Fibroblast of lung (primary cell): ENCODE measurements around the gene CPZ. TPM values are rescaled to one million over a fixed set of nuclear protein-coding genes. Genes with fewer than 3 reads are reported as not detected.

ENCODE experiments used
- DNase-seq, 2 donors: peaks; one replicate each; pipeline versions ENCODE4 v3.0.0 to v3.0.0-alpha.2; 2010; ENCODE audit warnings: low read depth in 2 of 2
- H2AFZ ChIP-seq: 2 replicates; pipeline ENCODE4 v1.5.1; 2012; ENCODE audit warnings: low read length, control low read depth, inconsistent platforms
- H3K27ac ChIP-seq: 2 replicates; pipeline ENCODE4 v1.5.1; 2011; ENCODE audit warnings: low read length, control low read depth; ENCODE audit not compliant: insufficient read depth
- H3K27me3 ChIP-seq: 2 replicates; pipeline ENCODE4 v1.5.1; 2011; ENCODE audit warnings: mild to moderate bottlenecking, low read length; ENCODE audit not compliant: control insufficient read depth, insufficient read depth
- H3K36me3 ChIP-seq: 2 replicates; pipeline ENCODE4 v1.5.1; 2011; ENCODE audit warnings: low read length; ENCODE audit not compliant: control insufficient read depth, insufficient read depth
- H3K4me1 ChIP-seq: 2 replicates; pipeline ENCODE4 v1.5.1; 2011; ENCODE audit warnings: low read length; ENCODE audit not compliant: control insufficient read depth, insufficient read depth; ENCODE audit errors: extremely low read depth
- H3K4me2 ChIP-seq: 2 replicates; pipeline ENCODE4 v1.5.1; 2011; ENCODE audit warnings: low read length, control low read depth; ENCODE audit not compliant: insufficient read depth; ENCODE audit errors: extremely low read depth
- H3K4me3 ChIP-seq, 4 experiments: fragments of 200-600 bp in 1 of 4; sonication (generic) in 1 of 4; replicated peaks in 1 of 4; 2 replicates each; pipeline ENCODE4 v1.5.1; 2011 to 2016; ENCODE audit warnings: low read length in 4 of 4, low read depth in 3 of 4, mild to moderate bottlenecking in 3 of 4, control low read depth in 2 of 4, inconsistent platforms in 1 of 4, mixed read lengths in 1 of 4; ENCODE audit not compliant: insufficient read depth in 1 of 4; ENCODE audit errors: control extremely low read depth in 1 of 4
- H3K79me2 ChIP-seq: 2 replicates; pipeline ENCODE4 v1.5.1; 2012; ENCODE audit warnings: mild to moderate bottlenecking, low read length, inconsistent platforms; ENCODE audit not compliant: control insufficient read depth, insufficient read depth
- H3K9ac ChIP-seq: 2 replicates; pipeline ENCODE4 v1.5.1; 2011; ENCODE audit warnings: mild to moderate bottlenecking, low read length, control low read depth; ENCODE audit not compliant: insufficient read depth
- H3K9me3 ChIP-seq: 2 replicates; pipeline ENCODE4 v1.5.1; 2012; ENCODE audit warnings: low read depth, low read length; ENCODE audit not compliant: control insufficient read depth, insufficient read depth
- H4K20me1 ChIP-seq: 2 replicates; pipeline ENCODE4 v1.5.1; 2011; ENCODE audit warnings: low read length; ENCODE audit not compliant: control insufficient read depth, insufficient read depth; ENCODE audit errors: extremely low read depth
- EZH2 ChIP-seq: IDR thresholded peaks from 2 replicates; pipeline ENCODE4 v1.5.1; 2012; ENCODE audit warnings: low read length, control low read depth, mild to moderate bottlenecking; ENCODE audit errors: missing control alignments
- polyA plus RNA-seq, 2 donors: library from polyadenylated mRNA; depleted of rRNA in 1 of 2; stranded (reverse) in 1 of 2; unstranded in 1 of 2; fragments of >200 nt; gene quantifications; 2 replicates each; pipeline ENCODE4 v1.2.1, GENCODE V29; 2011 to 2012; ENCODE audit warnings: missing spikeins in 1 of 2
- total RNA-seq: library from RNA; depleted of rRNA; stranded (reverse); fragments of >200 nt; gene quantifications from 2 replicates; pipeline ENCODE4 v1.2.1, GENCODE V29; 2014
- TF ChIP-seq, protein P1 (sequence below), 2 donors: IDR thresholded peaks in 1 of 2; conservative IDR thresholded peaks in 1 of 2; 1 replicate in 1 of 2; 2 replicates in 1 of 2; pipeline ENCODE4 v1.5.1; 2011 to 2012; ENCODE audit warnings: low read length in 2 of 2, control low read depth in 1 of 2, inconsistent platforms in 1 of 2, low read depth in 1 of 2, mild to moderate bottlenecking in 1 of 2

The CPZ gene
- total and polyA plus RNA-seq, 2 donors (not counting 1 experiment from before 2014, with no cell fraction given) = 7.1 to 24.4 TPM

DNA sequence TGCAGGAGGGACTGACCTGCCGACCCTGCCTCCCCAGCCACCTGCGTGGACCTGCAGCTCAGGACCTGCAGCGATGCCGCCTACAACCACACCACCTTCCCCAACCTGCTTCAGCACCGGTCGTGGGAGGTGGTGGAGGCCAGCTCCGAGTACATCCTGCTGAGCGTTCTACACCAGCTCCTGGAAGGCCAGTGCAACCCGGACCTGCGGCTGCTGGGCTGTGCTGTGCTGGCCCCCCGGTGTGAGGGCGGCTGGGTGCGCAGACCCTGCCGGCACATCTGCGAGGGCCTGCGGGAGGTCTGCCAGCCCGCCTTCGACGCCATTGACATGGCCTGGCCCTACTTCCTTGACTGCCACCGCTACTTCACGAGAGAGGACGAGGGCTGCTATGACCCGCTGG lies 8.5 kb downstream of the CPZ start:
- H2AFZ ChIP-seq = no peak overlapping the region
- H3K79me2 ChIP-seq = no peaks in the 10 kb centered on the region
- no peaks in the 10 kb centered on the region for H3K27me3 ChIP-seq
- H3K4me1 ChIP-seq = no peaks in the 10 kb centered on the region
- DNase-seq = no peak
- peaks cover 3% of the 10 kb centered on the region for H3K36me3 ChIP-seq
- no peak overlapping the region for H3K4me2 ChIP-seq
- no peaks in the 10 kb centered on the region for H3K9me3 ChIP-seq
- H3K9ac ChIP-seq = no peak overlapping the region
- no peak overlapping the region for H3K27ac ChIP-seq
- no peak for TF ChIP-seq EZH2
- TF ChIP-seq, protein P1, sequence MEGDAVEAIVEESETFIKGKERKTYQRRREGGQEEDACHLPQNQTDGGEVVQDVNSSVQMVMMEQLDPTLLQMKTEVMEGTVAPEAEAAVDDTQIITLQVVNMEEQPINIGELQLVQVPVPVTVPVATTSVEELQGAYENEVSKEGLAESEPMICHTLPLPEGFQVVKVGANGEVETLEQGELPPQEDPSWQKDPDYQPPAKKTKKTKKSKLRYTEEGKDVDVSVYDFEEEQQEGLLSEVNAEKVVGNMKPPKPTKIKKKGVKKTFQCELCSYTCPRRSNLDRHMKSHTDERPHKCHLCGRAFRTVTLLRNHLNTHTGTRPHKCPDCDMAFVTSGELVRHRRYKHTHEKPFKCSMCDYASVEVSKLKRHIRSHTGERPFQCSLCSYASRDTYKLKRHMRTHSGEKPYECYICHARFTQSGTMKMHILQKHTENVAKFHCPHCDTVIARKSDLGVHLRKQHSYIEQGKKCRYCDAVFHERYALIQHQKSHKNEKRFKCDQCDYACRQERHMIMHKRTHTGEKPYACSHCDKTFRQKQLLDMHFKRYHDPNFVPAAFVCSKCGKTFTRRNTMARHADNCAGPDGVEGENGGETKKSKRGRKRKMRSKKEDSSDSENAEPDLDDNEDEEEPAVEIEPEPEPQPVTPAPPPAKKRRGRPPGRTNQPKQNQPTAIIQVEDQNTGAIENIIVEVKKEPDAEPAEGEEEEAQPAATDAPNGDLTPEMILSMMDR (conservative IDR thresholded peaks at IDR 0.05 in 1 of 2, IDR thresholded peaks at IDR 0.05 in 1 of 2; ENCODE audit: low read depth in 1 of 2, low read length in 2 of 2) = no peak
- no peak overlapping the region for H3K4me3 ChIP-seq
- H4K20me1 ChIP-seq = no peaks in the 10 kb centered on the region

DNA sequence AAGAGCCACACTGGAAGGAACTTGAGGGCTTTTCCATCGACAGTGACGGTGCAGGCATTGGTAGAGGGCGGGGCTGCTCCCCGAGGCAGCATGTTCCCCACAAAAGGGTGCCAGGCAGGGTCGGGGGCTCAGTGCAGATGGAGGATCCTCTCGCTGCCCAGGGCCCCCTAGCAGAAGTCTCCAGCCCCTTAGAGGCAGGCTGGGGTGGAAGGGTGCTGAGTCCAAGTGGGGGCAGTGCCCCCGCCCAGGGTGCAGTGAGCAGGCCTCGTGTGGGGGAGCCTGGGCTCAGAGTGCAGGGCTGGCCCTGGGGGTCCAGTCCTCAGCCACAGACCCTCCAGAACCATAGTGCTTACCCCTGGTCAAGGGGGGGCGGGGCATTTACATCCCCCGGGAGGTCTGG lies 9.0 kb downstream of the CPZ start:
- H3K9ac ChIP-seq = no peak overlapping the region
- no peaks in the 10 kb centered on the region for H3K79me2 ChIP-seq
- no peaks in the 10 kb centered on the region for H3K9me3 ChIP-seq
- H2AFZ ChIP-seq = no peak overlapping the region
- DNase-seq = no peak
- H3K27me3 ChIP-seq = no peaks in the 10 kb centered on the region
- H3K27ac ChIP-seq = no peak overlapping the region
- H3K4me2 ChIP-seq = no peak overlapping the region
- H3K4me1 ChIP-seq = no peaks in the 10 kb centered on the region
- peaks cover 3% of the 10 kb centered on the region for H3K36me3 ChIP-seq
- H3K4me3 ChIP-seq = no peak overlapping the region
- H4K20me1 ChIP-seq = no peaks in the 10 kb centered on the region
- TF ChIP-seq, protein P1 (conservative IDR thresholded peaks at IDR 0.05 in 1 of 2, IDR thresholded peaks at IDR 0.05 in 1 of 2; ENCODE audit: low read depth in 1 of 2, low read length in 2 of 2) = no peak
- no peak for TF ChIP-seq EZH2

DNA sequence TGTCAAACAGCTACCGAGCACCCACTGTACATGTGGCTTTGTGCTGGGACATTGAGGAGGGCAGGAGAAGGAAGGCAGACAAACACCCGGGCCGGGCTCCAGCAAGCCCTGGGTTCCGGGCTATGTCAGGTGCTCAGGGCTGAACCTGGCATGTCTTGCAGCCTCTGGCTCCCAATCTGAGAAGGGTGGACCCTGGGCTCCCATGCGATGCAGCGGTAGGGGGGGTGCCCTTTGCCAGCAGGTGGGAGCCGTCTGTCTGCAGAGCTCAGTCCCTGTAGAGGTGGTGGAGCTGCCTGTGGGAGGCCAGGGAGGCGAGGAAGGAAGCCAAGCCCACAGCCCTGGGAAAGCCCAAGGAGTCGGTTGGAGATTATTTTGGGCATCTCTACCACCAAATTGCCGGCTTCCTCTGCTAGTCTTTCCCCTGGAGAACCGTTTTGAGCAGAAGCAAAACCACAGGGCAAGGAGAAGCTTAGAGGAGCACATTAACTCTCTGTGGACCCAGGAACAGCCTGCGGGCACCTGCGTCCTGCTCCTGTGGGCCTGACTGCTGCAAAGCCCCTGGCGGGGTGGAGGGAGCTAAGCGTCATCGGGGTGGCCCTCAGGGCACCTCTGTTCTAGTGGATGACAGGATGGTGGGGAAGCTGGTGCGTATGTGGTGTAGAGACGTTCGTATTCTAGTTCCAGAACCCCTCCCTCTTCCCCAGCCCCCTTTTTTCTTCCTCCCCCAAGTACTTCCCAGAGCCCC lies 10.3 kb downstream of the CPZ start:
- no peak overlapping the region for H3K4me3 ChIP-seq
- H3K36me3 ChIP-seq = peaks cover 3% of the 10 kb centered on the region
- H3K79me2 ChIP-seq = no peaks in the 10 kb centered on the region
- H4K20me1 ChIP-seq = no peaks in the 10 kb centered on the region
- TF ChIP-seq, protein P1 (conservative IDR thresholded peaks at IDR 0.05 in 1 of 2, IDR thresholded peaks at IDR 0.05 in 1 of 2; ENCODE audit: low read depth in 1 of 2, low read length in 2 of 2) = no peak
- no peak for TF ChIP-seq EZH2
- H3K4me2 ChIP-seq = no peak overlapping the region
- no peak overlapping the region for H2AFZ ChIP-seq
- no peak overlapping the region for H3K9ac ChIP-seq
- no peak for DNase-seq
- no peak overlapping the region for H3K27ac ChIP-seq
- no peaks in the 10 kb centered on the region for H3K27me3 ChIP-seq
- no peaks in the 10 kb centered on the region for H3K9me3 ChIP-seq
- no peaks in the 10 kb centered on the region for H3K4me1 ChIP-seq
